ENCODE data around the gene ARHGAP8. TPM values are rescaled to one million over a fixed set of nuclear protein-coding genes. Genes with fewer than 3 reads are reported as not detected.

Gene ARHGAP8
- total and polyA plus RNA-seq, 2 donors (not counting 3 experiments of a cell fraction or from before 2014, with no cell fraction given): not detected

DNA sequence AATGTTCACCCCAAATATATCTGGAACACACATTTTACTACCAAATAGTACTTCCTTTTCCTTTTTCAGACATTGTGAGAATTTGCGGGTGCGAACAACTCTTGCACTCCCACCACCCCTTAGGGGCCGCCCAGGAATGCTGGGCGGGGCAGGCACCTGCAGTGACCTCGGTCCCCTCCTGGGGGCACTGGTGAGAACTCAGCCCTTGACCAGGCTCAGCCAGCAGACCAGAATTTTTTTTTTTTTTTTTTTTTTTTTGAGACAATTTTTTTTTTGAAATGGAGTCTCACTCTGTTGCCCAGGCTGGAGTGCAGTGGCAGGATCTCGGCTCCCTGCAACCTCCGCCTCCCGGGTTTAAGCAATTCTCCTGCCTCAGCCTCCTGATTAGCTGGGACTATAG is 75.8 kb downstream of the ARHGAP8 start:
- POLR2A ChIA-PET: no interaction called here
- CTCF ChIA-PET: interaction anchor here (0.7 kb wide), 1 partner anchor 268 kb away, joined by 3 read pairs; no protein-coding TSS in a partner anchor

DNA sequence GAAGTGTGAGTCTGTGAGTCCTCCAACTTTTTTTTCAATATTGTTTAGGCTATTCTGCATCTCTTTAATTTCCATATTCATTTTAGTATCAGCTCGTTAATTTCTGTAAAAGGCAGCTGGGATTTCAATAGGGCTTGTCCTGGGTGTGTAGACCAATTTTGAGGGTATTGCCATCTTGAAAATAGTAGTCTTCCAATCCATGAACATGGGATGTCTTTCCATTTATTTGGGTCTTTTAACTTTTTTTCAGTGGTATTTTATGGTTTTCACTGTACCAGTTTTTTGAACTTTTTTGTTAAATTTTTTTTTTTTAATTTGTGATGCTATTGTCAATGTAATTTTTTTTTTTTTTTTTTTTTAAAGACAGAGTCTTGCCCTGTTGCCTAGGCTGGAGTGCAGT is 79.5 kb downstream of the ARHGAP8 start:
- DNase-seq (ENCODE audit: low read depth, low spot score) (no peak), FAIRE-seq (no peak)
- intact Hi-C loops (cut with micrococcal nuclease): no loop called here
- dilution Hi-C loops (cut with MboI; ENCODE audit: extremely low pct_ligation_motif_present, low sequenced_read_pairs): no loop called here
- no peak overlapping the region for H3K27ac ChIP-seq (ENCODE audit: insufficient read depth, low read depth, low read length)
- H3K79me2 ChIP-seq (ENCODE audit: control insufficient read depth, insufficient read depth, low read length): no peaks in the 10 kb centered on the region
- H3K36me3 ChIP-seq (ENCODE audit: control insufficient read depth in 2 of 2, extremely low read depth in 1 of 2, insufficient read depth in 2 of 2, low read length in 2 of 2): no peaks in the 10 kb centered on the region
- no peak overlapping the region for H2AFZ ChIP-seq (ENCODE audit: low read depth, low read length)
- no peak overlapping the region for H3K9ac ChIP-seq (replicated peaks; ENCODE audit: extremely low read depth, insufficient read depth, low read length)
- no peak for TF ChIP-seq POLR2AphosphoS5 (IDR thresholded peaks at IDR 0.05; ENCODE audit: insufficient read depth, low read depth, low read length)
- TF ChIP-seq, protein P1, sequence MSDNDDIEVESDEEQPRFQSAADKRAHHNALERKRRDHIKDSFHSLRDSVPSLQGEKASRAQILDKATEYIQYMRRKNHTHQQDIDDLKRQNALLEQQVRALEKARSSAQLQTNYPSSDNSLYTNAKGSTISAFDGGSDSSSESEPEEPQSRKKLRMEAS (IDR thresholded peaks at IDR 0.05; ENCODE audit: insufficient read depth, insufficient read length): no peak
- no peak for TF ChIP-seq POLR2A (IDR thresholded peaks at IDR 0.05; ENCODE audit: low read depth, low read length)
- no peak for TF ChIP-seq MYC (IDR thresholded peaks at IDR 0.05; ENCODE audit: low read depth, low read length)
- no peak for TF ChIP-seq JUN (IDR thresholded peaks at IDR 0.05; ENCODE audit: borderline replicate concordance, insufficient read depth, insufficient read length, low read depth)
- TF ChIP-seq EZH2 (IDR thresholded peaks at IDR 0.05; ENCODE audit: borderline replicate concordance, low read depth, low read length, severe bottlenecking): no peak
- TF ChIP-seq FOS (IDR thresholded peaks at IDR 0.05; ENCODE audit: borderline replicate concordance, insufficient read depth, low read length): no peak
- TF ChIP-seq, protein P2, sequence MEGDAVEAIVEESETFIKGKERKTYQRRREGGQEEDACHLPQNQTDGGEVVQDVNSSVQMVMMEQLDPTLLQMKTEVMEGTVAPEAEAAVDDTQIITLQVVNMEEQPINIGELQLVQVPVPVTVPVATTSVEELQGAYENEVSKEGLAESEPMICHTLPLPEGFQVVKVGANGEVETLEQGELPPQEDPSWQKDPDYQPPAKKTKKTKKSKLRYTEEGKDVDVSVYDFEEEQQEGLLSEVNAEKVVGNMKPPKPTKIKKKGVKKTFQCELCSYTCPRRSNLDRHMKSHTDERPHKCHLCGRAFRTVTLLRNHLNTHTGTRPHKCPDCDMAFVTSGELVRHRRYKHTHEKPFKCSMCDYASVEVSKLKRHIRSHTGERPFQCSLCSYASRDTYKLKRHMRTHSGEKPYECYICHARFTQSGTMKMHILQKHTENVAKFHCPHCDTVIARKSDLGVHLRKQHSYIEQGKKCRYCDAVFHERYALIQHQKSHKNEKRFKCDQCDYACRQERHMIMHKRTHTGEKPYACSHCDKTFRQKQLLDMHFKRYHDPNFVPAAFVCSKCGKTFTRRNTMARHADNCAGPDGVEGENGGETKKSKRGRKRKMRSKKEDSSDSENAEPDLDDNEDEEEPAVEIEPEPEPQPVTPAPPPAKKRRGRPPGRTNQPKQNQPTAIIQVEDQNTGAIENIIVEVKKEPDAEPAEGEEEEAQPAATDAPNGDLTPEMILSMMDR (IDR thresholded peaks at IDR 0.05; ENCODE audit: extremely low read depth in 1 of 2, insufficient read depth in 1 of 2, low read depth in 1 of 2, low read length in 2 of 2): no peak
- no peak for TF ChIP-seq GATA2 (IDR thresholded peaks at IDR 0.05; ENCODE audit: insufficient read depth, insufficient read length, low read depth, low read length)
- no TSS peak for BruUV-seq (replicated peaks)
- ChIA-PET CTCF (no interaction called here), POLR2A (no interaction called here)
- H3K9me1 ChIP-seq (replicated peaks; ENCODE audit: control insufficient read depth, extremely low read depth, insufficient read depth, low read length): no peaks in the 10 kb centered on the region
- H4K20me1 ChIP-seq (replicated peaks; ENCODE audit: control insufficient read depth, extremely low read depth, insufficient read depth, low read length): no peaks in the 10 kb centered on the region
- H3K9me3 ChIP-seq (replicated peaks; ENCODE audit: control insufficient read depth, insufficient read depth, low read length): no peaks in the 10 kb centered on the region
- no peaks in the 10 kb centered on the region for H3K27me3 ChIP-seq (ENCODE audit: control insufficient read depth in 2 of 2, insufficient read depth in 2 of 2, low read length in 2 of 2)
- no peaks in the 10 kb centered on the region for H3K4me1 ChIP-seq (ENCODE audit: control insufficient read depth, extremely low read depth, insufficient read depth, low read length)
- H3K4me3 ChIP-seq (replicated peaks in 1 of 3; ENCODE audit: insufficient read depth in 1 of 3, low read depth in 1 of 3, low read length in 3 of 3): no peak overlapping the region
- H3K4me2 ChIP-seq (ENCODE audit: insufficient read depth, low read length): no peak overlapping the region

More for the DNA sequence above, 75.8 kb downstream of the ARHGAP8 start:
- intact Hi-C loops (cut with micrococcal nuclease) (no loop called here), dilution Hi-C loops (cut with MboI; ENCODE audit: extremely low pct_ligation_motif_present, low sequenced_read_pairs) (no loop called here)
- TF ChIP-seq, protein P2 (IDR thresholded peaks at IDR 0.05; ENCODE audit: extremely low read depth in 1 of 2, insufficient read depth in 1 of 2, low read depth in 1 of 2, low read length in 2 of 2): peak; percentile 16 to 34
- TF ChIP-seq MYC (IDR thresholded peaks at IDR 0.05; ENCODE audit: low read depth, low read length) (no peak), POLR2AphosphoS5 (IDR thresholded peaks at IDR 0.05; ENCODE audit: insufficient read depth, low read depth, low read length) (no peak)
- Histone ChIP-seq H3K27ac (ENCODE audit: insufficient read depth, low read depth, low read length) (no peak overlapping the region), H3K4me1 (ENCODE audit: control insufficient read depth, extremely low read depth, insufficient read depth, low read length) (no peaks in the 10 kb centered on the region), H3K27me3 (ENCODE audit: control insufficient read depth in 2 of 2, insufficient read depth in 2 of 2, low read length in 2 of 2) (no peaks in the 10 kb centered on the region), H3K9me3 (replicated peaks; ENCODE audit: control insufficient read depth, insufficient read depth, low read length) (no peaks in the 10 kb centered on the region), H3K79me2 (ENCODE audit: control insufficient read depth, insufficient read depth, low read length) (no peaks in the 10 kb centered on the region), H2AFZ (ENCODE audit: low read depth, low read length) (no peak overlapping the region), H3K4me3 (replicated peaks in 1 of 3; ENCODE audit: insufficient read depth in 1 of 3, low read depth in 1 of 3, low read length in 3 of 3) (no peak overlapping the region), H3K36me3 (ENCODE audit: control insufficient read depth in 2 of 2, extremely low read depth in 1 of 2, insufficient read depth in 2 of 2, low read length in 2 of 2) (no peaks in the 10 kb centered on the region), H3K4me2 (ENCODE audit: insufficient read depth, low read length) (no peak overlapping the region), H4K20me1 (replicated peaks; ENCODE audit: control insufficient read depth, extremely low read depth, insufficient read depth, low read length) (no peaks in the 10 kb centered on the region), H3K9me1 (replicated peaks; ENCODE audit: control insufficient read depth, extremely low read depth, insufficient read depth, low read length) (no peaks in the 10 kb centered on the region), H3K9ac (replicated peaks; ENCODE audit: extremely low read depth, insufficient read depth, low read length) (no peak overlapping the region)
- DNase-seq (ENCODE audit: low read depth, low spot score): no peak
- FAIRE-seq: no peak
- BruUV-seq (replicated peaks): no TSS peak
